WTC11 (cell line): ENCODE data around the gene PSMG1. TPM values are rescaled to one million over a fixed set of nuclear protein-coding genes. Genes with fewer than 3 reads are reported as not detected.

Source experiments
- ATAC-seq: fragments of 200-7000 bp; cut with Tn5 transposase; 2 replicates; pipeline ENCODE4 v1.10.0; 2021; ENCODE audit warnings: mild to moderate bottlenecking, moderate library complexity
- CTCF ChIA-PET: fragments of 300-600 bp; sonication (Branson Sonifier 250); formaldehyde crosslinking; loops from one replicate; lab custom pipeline; 2021; ENCODE audit warnings: antibody characterized with exemption; lab: Charles Lee
- POLR2A ChIA-PET: fragments of 350-600 bp; sonication (Branson Sonifier 250); formaldehyde crosslinking; loops from one replicate; lab custom pipeline; 2021; ENCODE audit warnings: antibody characterized with exemption; lab: Charles Lee
- DNase-seq: peaks from one replicate; pipeline ENCODE4 v3.0.0; 2021; ENCODE audit warnings: low spot score
- H3K27ac Mint-ChIP-seq: 2 replicates; pipeline ENCODE4 v1.8.0; 2021; ENCODE audit warnings: mixed read lengths
- H3K27me3 Mint-ChIP-seq: 2 replicates; pipeline ENCODE4 v1.8.0; 2021; ENCODE audit warnings: low read depth, mild to moderate bottlenecking, moderate library complexity, mixed read lengths
- H3K36me3 Mint-ChIP-seq: 2 replicates; pipeline ENCODE4 v1.8.0; 2021; ENCODE audit warnings: mixed read lengths
- H3K4me1 Mint-ChIP-seq: 2 replicates; pipeline ENCODE4 v1.8.0; 2022; ENCODE audit warnings: mixed read lengths
- H3K4me3 Mint-ChIP-seq: 2 replicates; pipeline ENCODE4 v1.8.0; 2021; ENCODE audit warnings: mild to moderate bottlenecking, moderate library complexity, mixed read lengths
- H3K9me3 Mint-ChIP-seq: 2 replicates; pipeline ENCODE4 v1.8.0; 2021; ENCODE audit warnings: mixed read lengths
- ATF1 ChIP-seq: sonication (generic); formaldehyde crosslinking; IDR thresholded peaks from 2 replicates; pipeline ENCODE4 v1.8.1; 2023; ENCODE audit warnings: mild to moderate bottlenecking, moderate library complexity, missing genetic modification reagents
- EMX1 ChIP-seq: fragments of 250-450 bp; sonication (Bioruptor Pico); IDR thresholded peaks from 2 replicates; pipeline ENCODE4 v1.8.0; 2021; ENCODE audit warnings: mild to moderate bottlenecking
- FOXJ3 ChIP-seq: sonication (generic); formaldehyde crosslinking; IDR thresholded peaks from 2 replicates; pipeline ENCODE4 v1.9.0; 2021; ENCODE audit warnings: missing genetic modification reagents, mild to moderate bottlenecking, borderline replicate concordance
- HMGA2 ChIP-seq: fragments of 250-450 bp; sonication (Bioruptor Pico); IDR thresholded peaks from 2 replicates; pipeline ENCODE4 v1.4.0; 2021; ENCODE audit warnings: mild to moderate bottlenecking, moderate library complexity
- IRF2 ChIP-seq: sonication (generic); formaldehyde crosslinking; IDR thresholded peaks from 2 replicates; pipeline ENCODE4 v1.8.0; 2022; ENCODE audit warnings: low read depth, missing genetic modification reagents, borderline replicate concordance
- NFE2L1 ChIP-seq: sonication (generic); formaldehyde crosslinking; IDR thresholded peaks from 2 replicates; pipeline ENCODE4 v1.8.1; 2023; ENCODE audit warnings: missing genetic modification reagents
- NFYB ChIP-seq: sonication (generic); formaldehyde crosslinking; conservative IDR thresholded peaks from 2 replicates; pipeline ENCODE4 v1.8.0; 2022; ENCODE audit warnings: low read depth, missing genetic modification reagents
- NR2C2 ChIP-seq: sonication (generic); formaldehyde crosslinking; IDR thresholded peaks from 2 replicates; pipeline ENCODE4 v1.8.0; 2022; ENCODE audit warnings: mild to moderate bottlenecking, missing genetic modification reagents
- OVOL2 ChIP-seq: fragments of 250-450 bp; sonication (Bioruptor Pico); IDR thresholded peaks from 2 replicates; pipeline ENCODE4 v1.9.0; 2021; ENCODE audit warnings: mild to moderate bottlenecking, borderline replicate concordance
- PRRX2 ChIP-seq: fragments of 250-450 bp; sonication (Bioruptor Pico); IDR thresholded peaks from 2 replicates; pipeline ENCODE4 v1.8.0; 2021; ENCODE audit warnings: mild to moderate bottlenecking
- TP53 ChIP-seq: sonication (generic); formaldehyde crosslinking; IDR thresholded peaks from 2 replicates; pipeline ENCODE4 v1.8.1; 2023; ENCODE audit warnings: mild to moderate bottlenecking, missing genetic modification reagents
- ZBTB21 ChIP-seq: sonication (generic); formaldehyde crosslinking; IDR thresholded peaks from 2 replicates; pipeline ENCODE4 v1.8.1; 2023; ENCODE audit warnings: mild to moderate bottlenecking, missing genetic modification reagents, borderline replicate concordance
- ZNF423 ChIP-seq: fragments of 250-450 bp; sonication (Bioruptor Pico); IDR thresholded peaks from 2 replicates; pipeline ENCODE4 v2.1.2; 2022; ENCODE audit warnings: mild to moderate bottlenecking, moderate library complexity
- total RNA-seq: library from RNA; stranded (reverse); gene quantifications from 3 replicates; pipeline ENCODE4 v1.2.3, GENCODE V29; 2021
- TF ChIP-seq, protein P1 (sequence below): fragments of 200-600 bp; IDR thresholded peaks from 2 replicates; pipeline ENCODE4 v1.8.0; 2022; ENCODE audit warnings: antibody characterized with exemption
- TF ChIP-seq, protein P2 (sequence below): fragments of 250-450 bp; sonication (Bioruptor Pico); IDR thresholded peaks from 2 replicates; pipeline ENCODE4 v2.1.2; 2022; ENCODE audit warnings: mild to moderate bottlenecking, moderate library complexity
- TF ChIP-seq, protein P3 (sequence below): fragments of 250-450 bp; sonication (Bioruptor Pico); IDR thresholded peaks from 2 replicates; pipeline ENCODE4 v1.9.0; 2021; ENCODE audit warnings: moderate library complexity, mild to moderate bottlenecking, inconsistent platforms, borderline replicate concordance
- TF ChIP-seq, protein P4 (sequence below): fragments of 250-450 bp; sonication (Bioruptor Pico); IDR thresholded peaks from 2 replicates; pipeline ENCODE4 v1.9.0; 2021; ENCODE audit warnings: mild to moderate bottlenecking, borderline replicate concordance
- TF ChIP-seq, protein P5 (sequence below): sonication (generic); formaldehyde crosslinking; IDR thresholded peaks from 2 replicates; pipeline ENCODE4 v1.8.0; 2022; ENCODE audit warnings: mild to moderate bottlenecking, missing genetic modification reagents

The PSMG1 gene
- total RNA-seq, 1 experiment from 2014 or later, result 70.4 TPM

DNA sequence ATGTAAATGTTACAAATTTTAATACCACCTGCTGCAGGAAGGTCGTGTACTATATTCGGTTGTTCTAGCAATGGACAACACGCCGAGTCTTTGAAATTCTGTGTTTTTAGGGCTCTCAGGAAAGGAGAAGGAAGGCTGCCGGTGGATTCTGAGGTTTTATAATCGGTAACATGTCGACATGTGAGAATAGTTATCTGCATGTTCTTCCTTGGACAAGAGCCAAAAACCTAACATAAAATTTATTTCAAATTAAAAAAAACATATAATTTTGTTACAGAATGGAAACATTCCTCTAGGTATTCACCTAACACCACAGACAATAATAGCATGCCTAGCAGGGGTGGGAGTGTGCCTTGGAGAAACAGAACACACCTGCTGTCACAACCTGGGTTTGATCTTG is 4.8 kb downstream of the PSMG1 start (continued):
- no peak for TF ChIP-seq EMX1
- TF ChIP-seq ZBTB21, result no peak
- no peak for TF ChIP-seq OVOL2 (CRISPR knock-in tag)
- TF ChIP-seq, protein P1, sequence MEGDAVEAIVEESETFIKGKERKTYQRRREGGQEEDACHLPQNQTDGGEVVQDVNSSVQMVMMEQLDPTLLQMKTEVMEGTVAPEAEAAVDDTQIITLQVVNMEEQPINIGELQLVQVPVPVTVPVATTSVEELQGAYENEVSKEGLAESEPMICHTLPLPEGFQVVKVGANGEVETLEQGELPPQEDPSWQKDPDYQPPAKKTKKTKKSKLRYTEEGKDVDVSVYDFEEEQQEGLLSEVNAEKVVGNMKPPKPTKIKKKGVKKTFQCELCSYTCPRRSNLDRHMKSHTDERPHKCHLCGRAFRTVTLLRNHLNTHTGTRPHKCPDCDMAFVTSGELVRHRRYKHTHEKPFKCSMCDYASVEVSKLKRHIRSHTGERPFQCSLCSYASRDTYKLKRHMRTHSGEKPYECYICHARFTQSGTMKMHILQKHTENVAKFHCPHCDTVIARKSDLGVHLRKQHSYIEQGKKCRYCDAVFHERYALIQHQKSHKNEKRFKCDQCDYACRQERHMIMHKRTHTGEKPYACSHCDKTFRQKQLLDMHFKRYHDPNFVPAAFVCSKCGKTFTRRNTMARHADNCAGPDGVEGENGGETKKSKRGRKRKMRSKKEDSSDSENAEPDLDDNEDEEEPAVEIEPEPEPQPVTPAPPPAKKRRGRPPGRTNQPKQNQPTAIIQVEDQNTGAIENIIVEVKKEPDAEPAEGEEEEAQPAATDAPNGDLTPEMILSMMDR, result no peak
- TF ChIP-seq, protein P2, sequence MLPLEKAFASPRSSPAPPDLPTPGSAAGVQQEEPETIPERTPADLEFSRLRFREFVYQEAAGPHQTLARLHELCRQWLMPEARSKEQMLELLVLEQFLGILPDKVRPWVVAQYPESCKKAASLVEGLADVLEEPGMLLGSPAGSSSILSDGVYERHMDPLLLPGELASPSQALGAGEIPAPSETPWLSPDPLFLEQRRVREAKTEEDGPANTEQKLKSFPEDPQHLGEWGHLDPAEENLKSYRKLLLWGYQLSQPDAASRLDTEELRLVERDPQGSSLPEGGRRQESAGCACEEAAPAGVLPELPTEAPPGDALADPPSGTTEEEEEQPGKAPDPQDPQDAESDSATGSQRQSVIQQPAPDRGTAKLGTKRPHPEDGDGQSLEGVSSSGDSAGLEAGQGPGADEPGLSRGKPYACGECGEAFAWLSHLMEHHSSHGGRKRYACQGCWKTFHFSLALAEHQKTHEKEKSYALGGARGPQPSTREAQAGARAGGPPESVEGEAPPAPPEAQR (CRISPR knock-in tag), result no peak

DNA sequence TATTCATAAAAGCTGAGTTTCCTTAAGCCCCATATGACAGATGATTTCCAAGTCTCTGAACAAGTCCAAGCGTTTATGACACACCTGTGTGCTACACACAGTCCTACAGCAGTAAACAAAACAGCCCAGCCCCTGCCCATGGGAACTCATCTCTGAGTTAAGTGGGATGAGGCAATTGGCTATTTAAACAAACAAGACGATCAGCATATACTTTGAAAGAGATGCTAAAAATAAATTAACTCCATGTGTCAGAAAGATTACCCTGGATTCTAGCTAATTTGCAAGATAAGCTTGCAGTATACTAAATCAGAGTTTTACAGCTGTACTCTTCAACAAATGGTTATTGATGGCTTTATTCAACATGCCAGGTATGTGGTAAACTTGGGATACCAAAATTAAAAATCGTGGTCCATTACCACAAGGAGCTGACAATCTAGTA is 7.0 kb downstream of the PSMG1 start:
- no peak for ATAC-seq
- POLR2A ChIA-PET, result no interaction called here
- peak overlapping the region; percentile 31; the same call in 1 of the 2 replicates for H3K27ac Mint-ChIP-seq

DNA sequence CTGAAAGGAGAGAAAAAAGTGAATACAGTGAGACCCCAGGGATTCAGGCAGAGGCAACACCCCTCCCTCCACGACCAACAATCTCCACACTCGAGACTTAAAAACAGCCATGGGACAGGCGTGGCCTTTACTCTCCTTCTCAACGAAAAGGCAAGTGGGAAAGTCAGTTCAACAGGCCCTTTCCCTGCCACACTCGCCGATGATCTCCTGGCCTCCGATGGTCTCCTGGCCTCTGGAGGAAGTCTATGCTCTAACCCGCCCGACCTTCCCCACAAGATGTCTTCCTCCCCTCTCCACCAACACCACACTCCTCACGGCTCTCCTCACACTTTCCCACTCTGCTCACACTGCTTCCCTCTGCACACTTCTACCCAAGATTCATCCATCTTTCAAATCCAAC is 7.6 kb downstream of the PSMG1 start:
- ATAC-seq (no peak), DNase-seq (no peak)
- TF ChIP-seq NR2C2 (CRISPR knock-in tag), result no peak
- H3K4me1 Mint-ChIP-seq, result no peaks in the 10 kb centered on the region; the same call in 1 of the 2 replicates
- no peak overlapping the region for H3K4me3 Mint-ChIP-seq
- ChIA-PET CTCF (no interaction called here), POLR2A (no interaction called here)
- H3K36me3 Mint-ChIP-seq, result peaks cover 56% of the 10 kb centered on the region
- H3K27ac Mint-ChIP-seq, result peak overlapping the region; percentile 31
- no peaks in the 10 kb centered on the region for H3K9me3 Mint-ChIP-seq
- H3K27me3 Mint-ChIP-seq, result no peaks in the 10 kb centered on the region

More for the DNA sequence above, 7.0 kb downstream of the PSMG1 start:
- H3K27me3 Mint-ChIP-seq, result no peaks in the 10 kb centered on the region
- peaks cover 55% of the 10 kb centered on the region for H3K36me3 Mint-ChIP-seq
- no peak overlapping the region for H3K4me3 Mint-ChIP-seq
- H3K4me1 Mint-ChIP-seq, result no peaks in the 10 kb centered on the region; the same call in 1 of the 2 replicates
- CTCF ChIA-PET, result interaction anchor here (1.0 to 1.8 kb wide), 3 partner anchors 23 to 708 kb away, joined by 3 to 5 read pairs (median 3); no protein-coding TSS in a partner anchor
- no peak for DNase-seq
- TF ChIP-seq TP53 (CRISPR knock-in tag) (no peak), OVOL2 (CRISPR knock-in tag) (no peak), ATF1 (CRISPR knock-in tag) (no peak), NFYB (CRISPR knock-in tag) (no peak), PRRX2 (CRISPR knock-in tag) (no peak)
- TF ChIP-seq, protein P3, sequence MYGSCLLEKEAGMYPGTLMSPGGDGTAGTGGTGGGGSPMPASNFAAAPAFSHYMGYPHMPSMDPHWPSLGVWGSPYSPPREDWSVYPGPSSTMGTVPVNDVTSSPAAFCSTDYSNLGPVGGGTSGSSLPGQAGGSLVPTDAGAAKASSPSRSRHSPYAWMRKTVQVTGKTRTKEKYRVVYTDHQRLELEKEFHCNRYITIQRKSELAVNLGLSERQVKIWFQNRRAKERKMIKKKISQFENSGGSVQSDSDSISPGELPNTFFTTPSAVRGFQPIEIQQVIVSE, result no peak
- TF ChIP-seq, protein P4, sequence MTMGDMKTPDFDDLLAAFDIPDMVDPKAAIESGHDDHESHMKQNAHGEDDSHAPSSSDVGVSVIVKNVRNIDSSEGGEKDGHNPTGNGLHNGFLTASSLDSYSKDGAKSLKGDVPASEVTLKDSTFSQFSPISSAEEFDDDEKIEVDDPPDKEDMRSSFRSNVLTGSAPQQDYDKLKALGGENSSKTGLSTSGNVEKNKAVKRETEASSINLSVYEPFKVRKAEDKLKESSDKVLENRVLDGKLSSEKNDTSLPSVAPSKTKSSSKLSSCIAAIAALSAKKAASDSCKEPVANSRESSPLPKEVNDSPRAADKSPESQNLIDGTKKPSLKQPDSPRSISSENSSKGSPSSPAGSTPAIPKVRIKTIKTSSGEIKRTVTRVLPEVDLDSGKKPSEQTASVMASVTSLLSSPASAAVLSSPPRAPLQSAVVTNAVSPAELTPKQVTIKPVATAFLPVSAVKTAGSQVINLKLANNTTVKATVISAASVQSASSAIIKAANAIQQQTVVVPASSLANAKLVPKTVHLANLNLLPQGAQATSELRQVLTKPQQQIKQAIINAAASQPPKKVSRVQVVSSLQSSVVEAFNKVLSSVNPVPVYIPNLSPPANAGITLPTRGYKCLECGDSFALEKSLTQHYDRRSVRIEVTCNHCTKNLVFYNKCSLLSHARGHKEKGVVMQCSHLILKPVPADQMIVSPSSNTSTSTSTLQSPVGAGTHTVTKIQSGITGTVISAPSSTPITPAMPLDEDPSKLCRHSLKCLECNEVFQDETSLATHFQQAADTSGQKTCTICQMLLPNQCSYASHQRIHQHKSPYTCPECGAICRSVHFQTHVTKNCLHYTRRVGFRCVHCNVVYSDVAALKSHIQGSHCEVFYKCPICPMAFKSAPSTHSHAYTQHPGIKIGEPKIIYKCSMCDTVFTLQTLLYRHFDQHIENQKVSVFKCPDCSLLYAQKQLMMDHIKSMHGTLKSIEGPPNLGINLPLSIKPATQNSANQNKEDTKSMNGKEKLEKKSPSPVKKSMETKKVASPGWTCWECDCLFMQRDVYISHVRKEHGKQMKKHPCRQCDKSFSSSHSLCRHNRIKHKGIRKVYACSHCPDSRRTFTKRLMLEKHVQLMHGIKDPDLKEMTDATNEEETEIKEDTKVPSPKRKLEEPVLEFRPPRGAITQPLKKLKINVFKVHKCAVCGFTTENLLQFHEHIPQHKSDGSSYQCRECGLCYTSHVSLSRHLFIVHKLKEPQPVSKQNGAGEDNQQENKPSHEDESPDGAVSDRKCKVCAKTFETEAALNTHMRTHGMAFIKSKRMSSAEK (CRISPR knock-in tag), result no peak
- no peaks in the 10 kb centered on the region for H3K9me3 Mint-ChIP-seq

DNA sequence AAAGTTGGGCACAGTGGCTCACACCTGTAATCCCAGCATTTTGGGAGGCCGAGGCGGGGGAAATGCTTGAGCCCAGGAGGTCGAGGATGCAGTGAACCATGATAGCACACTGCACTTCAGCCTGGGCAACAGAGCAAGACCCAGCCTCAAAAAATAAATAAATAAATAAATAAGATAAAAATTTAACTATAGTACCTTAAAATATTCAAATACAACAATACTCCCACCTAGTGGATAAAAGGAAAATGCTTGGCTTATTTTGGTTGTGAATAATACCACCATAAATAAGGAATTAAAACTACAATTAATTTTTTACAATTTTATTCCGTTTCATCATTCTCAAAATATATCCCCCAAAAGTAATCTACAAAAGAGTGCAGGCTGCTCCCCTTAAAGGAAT is 8.1 kb downstream of the PSMG1 start:
- ChIA-PET POLR2A (no interaction called here), CTCF (no interaction called here)
- Mint-ChIP-seq H3K4me1 (no peaks in the 10 kb centered on the region; the same call in 1 of the 2 replicates), H3K36me3 (peaks cover 56% of the 10 kb centered on the region), H3K27ac (no peak overlapping the region), H3K27me3 (no peaks in the 10 kb centered on the region), H3K9me3 (no peaks in the 10 kb centered on the region), H3K4me3 (no peak overlapping the region)
- no peak for TF ChIP-seq NFE2L1 (CRISPR knock-in tag)
- no peak for TF ChIP-seq IRF2 (CRISPR knock-in tag)
- TF ChIP-seq FOXJ3 (CRISPR knock-in tag), result no peak
- TF ChIP-seq, protein P5, sequence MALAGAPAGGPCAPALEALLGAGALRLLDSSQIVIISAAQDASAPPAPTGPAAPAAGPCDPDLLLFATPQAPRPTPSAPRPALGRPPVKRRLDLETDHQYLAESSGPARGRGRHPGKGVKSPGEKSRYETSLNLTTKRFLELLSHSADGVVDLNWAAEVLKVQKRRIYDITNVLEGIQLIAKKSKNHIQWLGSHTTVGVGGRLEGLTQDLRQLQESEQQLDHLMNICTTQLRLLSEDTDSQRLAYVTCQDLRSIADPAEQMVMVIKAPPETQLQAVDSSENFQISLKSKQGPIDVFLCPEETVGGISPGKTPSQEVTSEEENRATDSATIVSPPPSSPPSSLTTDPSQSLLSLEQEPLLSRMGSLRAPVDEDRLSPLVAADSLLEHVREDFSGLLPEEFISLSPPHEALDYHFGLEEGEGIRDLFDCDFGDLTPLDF (CRISPR knock-in tag), result no peak
- TF ChIP-seq HMGA2 (CRISPR knock-in tag), result no peak
- TF ChIP-seq ZNF423, result no peak
- ATAC-seq, result no peak
- no peak for DNase-seq
